AG09319 (cell line): Measurements from ENCODE around the gene HIVEP1.

Experiments used
- DNase-seq: peaks from one replicate; pipeline ENCODE4 v3.0.0-alpha.2; 2010; ENCODE audit warnings: low read depth; ENCODE audit errors: extremely low read depth
- CTCF ChIP-seq: IDR thresholded peaks from 2 replicates; pipeline ENCODE4 v1.5.1; 2011; ENCODE audit warnings: low read depth, mild to moderate bottlenecking, inconsistent platforms, low read length, moderate library complexity

HIVEP1 gene

GRCh38 chr6:12075067-12075563 lies 63.0 kb downstream of the HIVEP1 start:
- DNase-seq, result no peak
- peak; percentile 34 for TF ChIP-seq CTCF

- no peak for DNase-seq
- no peak for TF ChIP-seq CTCF
Observed at GRCh38 chr6:12077021-12077710, 65.1 kb downstream of the HIVEP1 start.

GRCh38 chr6:12078014-12078413 lies 65.9 kb downstream of the HIVEP1 start:
- TF ChIP-seq CTCF, result no peak
- DNase-seq, result no peak

- no peak for TF ChIP-seq CTCF
- no peak for DNase-seq
Observed at GRCh38 chr6:12081771-12082170, 69.7 kb downstream of the HIVEP1 start.

GRCh38 chr6:12082368-12082767 lies 70.3 kb downstream of the HIVEP1 start:
- DNase-seq, result no peak
- TF ChIP-seq CTCF, result no peak

GRCh38 chr6:12083302-12083701 lies 71.2 kb downstream of the HIVEP1 start:
- TF ChIP-seq CTCF, result no peak
- DNase-seq, result no peak

GRCh38 chr6:12083763-12084162 lies 71.7 kb downstream of the HIVEP1 start:
- TF ChIP-seq CTCF, result no peak

More at GRCh38 chr6:12083763-12084162, 71.7 kb downstream of the HIVEP1 start:
- no peak for DNase-seq
